ENCODE results near the gene TTC9B. TPM values are rescaled to one million over a fixed set of nuclear protein-coding genes. Genes with fewer than 3 reads are reported as not detected.
"Not testable (repeated sequence)": the region's sequence is repeated elsewhere in the genome, so short reads cannot be mapped to it uniquely, and the experiment has no call there.

The TTC9B gene
- total and polyA plus RNA-seq, 7 experiments from 2014 or later, result not detected

DNA sequence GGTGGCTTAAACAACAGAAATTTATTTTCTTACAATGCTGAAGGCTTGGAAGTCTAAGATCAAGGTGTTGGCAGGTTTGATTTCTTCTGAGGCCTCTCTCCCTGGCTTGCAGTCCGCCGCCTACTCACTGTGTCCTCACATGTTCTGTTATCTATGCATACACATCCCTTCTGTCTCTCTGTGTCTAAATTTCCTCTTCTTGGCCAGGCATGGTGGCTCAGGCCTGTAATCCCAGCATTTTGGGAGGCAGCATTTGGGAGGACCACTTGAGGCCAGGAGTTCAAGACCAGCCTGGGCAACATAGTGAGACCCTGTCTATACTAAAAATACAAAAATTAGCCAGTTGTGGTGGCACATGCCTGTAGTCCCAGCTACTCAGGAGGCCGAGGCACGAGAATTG is 46.9 kb downstream of the TTC9B start:
- H3K9me3 Mint-ChIP-seq; H3K4me3 Mint-ChIP-seq; H3K36me3 Mint-ChIP-seq; H3K36me3 ChIP-seq (ENCODE audit: control insufficient read depth in 2 of 3, insufficient read depth in 3 of 3, low read length in 3 of 3); H3K4me1 ChIP-seq (ENCODE audit: control insufficient read depth in 2 of 2, insufficient read depth in 2 of 2, low read length in 2 of 2); DNase-seq; H3K9me3 ChIP-seq (ENCODE audit: control insufficient read depth in 2 of 3, low read length in 3 of 3); H3K27me3 Mint-ChIP-seq; H3K27ac ChIP-seq (ENCODE audit: low read depth, low read length); H3K4me3 ChIP-seq (ENCODE audit: low read length); intact Hi-C loops (cut with micrococcal nuclease); POLR2A ChIA-PET; ATAC-seq; H3K4me1 Mint-ChIP-seq; H3K27ac Mint-ChIP-seq; H3K27me3 ChIP-seq (ENCODE audit: control insufficient read depth in 2 of 2, insufficient read depth in 2 of 2, low read length in 2 of 2): not testable (repeated sequence)
- CTCF ChIA-PET, result interaction anchor here (0.7 kb wide), 1 partner anchor 77 kb away, joined by 3 read pairs; no protein-coding TSS in a partner anchor

DNA sequence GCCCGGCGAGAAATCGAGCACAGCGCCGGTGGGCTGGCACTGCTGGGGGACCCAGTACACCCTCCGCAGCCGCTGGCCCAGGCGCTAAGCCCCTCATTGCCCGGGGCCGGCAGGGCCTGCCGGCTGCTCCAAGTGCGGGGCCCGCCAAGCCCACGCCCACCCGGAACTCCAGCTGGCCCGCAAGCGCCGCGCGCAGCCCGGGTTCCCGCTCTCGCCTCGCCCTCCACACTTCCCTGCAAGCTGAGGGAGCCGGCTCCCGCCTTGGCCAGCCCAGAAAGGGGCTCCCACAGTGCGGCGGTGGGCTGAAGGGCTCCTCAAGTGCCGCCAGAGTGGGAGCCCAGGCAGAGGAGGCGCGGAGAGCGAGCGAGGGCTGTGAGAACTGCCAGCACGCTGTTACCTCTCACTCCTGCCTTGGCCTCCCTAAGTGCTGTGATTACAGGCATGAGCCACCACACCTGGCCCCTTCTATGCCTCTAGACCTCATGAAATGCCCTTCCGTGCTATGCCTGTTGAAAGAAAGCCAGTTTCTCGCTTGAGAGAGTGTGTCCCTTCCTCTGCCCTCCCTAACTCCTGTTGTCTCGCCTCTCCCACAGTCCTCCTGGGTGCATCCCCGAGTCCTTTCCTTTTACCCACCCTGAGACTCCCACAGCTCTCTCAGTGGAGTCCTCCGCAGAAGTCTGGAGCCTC is 47.7 kb downstream of the TTC9B start:
- H3K27ac ChIP-seq (ENCODE audit: low read depth, low read length); H3K36me3 Mint-ChIP-seq; H3K9me3 ChIP-seq (ENCODE audit: control insufficient read depth in 2 of 3, low read length in 3 of 3); H3K4me3 Mint-ChIP-seq; intact Hi-C loops (cut with micrococcal nuclease); DNase-seq; H3K36me3 ChIP-seq (ENCODE audit: control insufficient read depth in 2 of 3, insufficient read depth in 3 of 3, low read length in 3 of 3); H3K9me3 Mint-ChIP-seq; H3K27me3 Mint-ChIP-seq; ATAC-seq; POLR2A ChIA-PET; H3K4me1 Mint-ChIP-seq; H3K4me1 ChIP-seq (ENCODE audit: control insufficient read depth in 2 of 2, insufficient read depth in 2 of 2, low read length in 2 of 2); H3K4me3 ChIP-seq (ENCODE audit: low read length); H3K27me3 ChIP-seq (ENCODE audit: control insufficient read depth in 2 of 2, insufficient read depth in 2 of 2, low read length in 2 of 2): not testable (repeated sequence)
- H3K27ac Mint-ChIP-seq, result peak overlapping the region in 1 of 9 donors; percentile 90
- CTCF ChIA-PET, result interaction anchor here (0.6 kb wide), 1 partner anchor 685 kb away, joined by 3 read pairs; no protein-coding TSS in a partner anchor

GRCh38 chr19:40169482-40170302 is 48.5 kb downstream of the TTC9B start:
- H3K4me1 ChIP-seq (ENCODE audit: control insufficient read depth in 2 of 2, insufficient read depth in 2 of 2, low read length in 2 of 2); H3K9me3 Mint-ChIP-seq; H3K36me3 ChIP-seq (ENCODE audit: control insufficient read depth in 2 of 3, insufficient read depth in 3 of 3, low read length in 3 of 3); H3K9me3 ChIP-seq (ENCODE audit: control insufficient read depth in 2 of 3, low read length in 3 of 3); H3K27ac ChIP-seq (ENCODE audit: low read depth, low read length); H3K27ac Mint-ChIP-seq; H3K36me3 Mint-ChIP-seq; DNase-seq; H3K27me3 ChIP-seq (ENCODE audit: control insufficient read depth in 2 of 2, insufficient read depth in 2 of 2, low read length in 2 of 2); H3K4me3 Mint-ChIP-seq; H3K27me3 Mint-ChIP-seq; H3K4me1 Mint-ChIP-seq; H3K4me3 ChIP-seq (ENCODE audit: low read length); intact Hi-C loops (cut with micrococcal nuclease); ATAC-seq; POLR2A ChIA-PET: not testable (repeated sequence)
- CTCF ChIA-PET, result interaction anchor here (0.6 kb wide), 1 partner anchor 686 kb away, joined by 3 read pairs; no protein-coding TSS in a partner anchor

Other genes with a start within 250 kb of the TTC9B start
- 100 to 1,000 TPM in 1 of 5 experiments, 10 to 100 TPM in 4; 48.7 to 146 (median 69.1) TPM for gene PSMC4, start 247.2 kb downstream of the TTC9B start, total RNA-seq
- 10 to 100 TPM; 73.5 to 91.1 TPM for gene PSMC4, start 247.2 kb downstream of the TTC9B start, polyA plus RNA-seq
- 10 to 100 TPM in 2 of 5 experiments, 1 to 10 TPM in 3; 4.7 to 24.8 (median 7.5) TPM for gene ZNF546, start 221.3 kb downstream of the TTC9B start, total RNA-seq
- 1 to 10 TPM; 7.0 to 7.6 TPM for gene ZNF546, start 221.3 kb downstream of the TTC9B start, polyA plus RNA-seq
- 10 to 100 TPM; 22.7 to 85.2 (median 35.2) TPM for gene ZNF780B, start 162.2 kb downstream of the TTC9B start, total RNA-seq
- 10 to 100 TPM; 12.0 to 22.9 TPM for gene ZNF780B, start 162.2 kb downstream of the TTC9B start, polyA plus RNA-seq
- gene ZNF780A, start 127.4 kb downstream of the TTC9B start, total RNA-seq, result 10 to 100 TPM; 13.9 to 49.5 (median 22.1) TPM
- gene ZNF780A, start 127.4 kb downstream of the TTC9B start, polyA plus RNA-seq, result 10 to 100 TPM; 18.4 to 21.2 TPM
- 10 to 100 TPM; 22.3 to 31.5 (median 27.0) TPM for gene MAP3K10, start 27.0 kb downstream of the TTC9B start, total RNA-seq
- gene MAP3K10, start 27.0 kb downstream of the TTC9B start, polyA plus RNA-seq, result under 1 TPM; 0.09 to 0.52 TPM
- gene CCNP, start 8.3 kb upstream of the TTC9B start, total RNA-seq, result 1 to 10 TPM in 4 of 5 experiments, under 1 TPM in 1; 0.29 to 2.5 (median 1.5) TPM
- not detected for gene CCNP, start 8.3 kb upstream of the TTC9B start, polyA plus RNA-seq
- gene AKT2, start 67.0 kb upstream of the TTC9B start, total RNA-seq, result 100 to 1,000 TPM; 149 to 220 (median 183) TPM
- gene AKT2, start 67.0 kb upstream of the TTC9B start, polyA plus RNA-seq, result 10 to 100 TPM; 22.5 to 38.4 TPM
- 10 to 100 TPM; 12.6 to 20.3 (median 15.8) TPM for gene C19orf47, start 130.0 kb upstream of the TTC9B start, total RNA-seq
- gene C19orf47, start 130.0 kb upstream of the TTC9B start, polyA plus RNA-seq, result 10 to 100 TPM in 1 of 2 donors, 1 to 10 TPM in 1; 9.1 to 13.2 TPM
- 100 to 1,000 TPM in 3 of 5 experiments, 10 to 100 TPM in 2; 75.4 to 137 (median 114) TPM for gene PLD3, start 130.3 kb upstream of the TTC9B start, total RNA-seq
- gene PLD3, start 130.3 kb upstream of the TTC9B start, polyA plus RNA-seq, result 10 to 100 TPM; 60.1 to 82.1 TPM
- under 1 TPM in 2 of 5 experiments, not detected in 3; 0.12 to 0.24 TPM for gene HIPK4, start 171.8 kb upstream of the TTC9B start, total RNA-seq
- gene HIPK4, start 171.8 kb upstream of the TTC9B start, polyA plus RNA-seq, result not detected
- gene PRX, start 195.0 kb upstream of the TTC9B start, total RNA-seq, result 1 to 10 TPM in 4 of 5 experiments, under 1 TPM in 1; 0.85 to 4.0 (median 2.6) TPM
- under 1 TPM; 0.14 to 0.60 TPM for gene PRX, start 195.0 kb upstream of the TTC9B start, polyA plus RNA-seq
- gene SERTAD1, start 207.6 kb upstream of the TTC9B start, total RNA-seq, result 10 to 100 TPM in 4 of 5 experiments, 1 to 10 TPM in 1; 8.1 to 30.9 (median 13.5) TPM
- 1 to 10 TPM; 3.3 to 6.9 TPM for gene SERTAD1, start 207.6 kb upstream of the TTC9B start, polyA plus RNA-seq
- gene SERTAD3, start 226.0 kb upstream of the TTC9B start, total RNA-seq, result 10 to 100 TPM; 15.2 to 44.1 (median 17.8) TPM
- 1 to 10 TPM; 2.7 to 4.4 TPM for gene SERTAD3, start 226.0 kb upstream of the TTC9B start, polyA plus RNA-seq
- gene BLVRB, start 247.4 kb upstream of the TTC9B start, total RNA-seq, result 10 to 100 TPM; 11.0 to 42.2 (median 13.3) TPM
- 10 to 100 TPM; 27.6 TPM for gene BLVRB, start 247.4 kb upstream of the TTC9B start, polyA plus RNA-seq
- 1 to 10 TPM in 1 of 5 experiments, under 1 TPM in 4; 0.27 to 1.5 (median 0.80) TPM for gene SPTBN4, start 248.6 kb upstream of the TTC9B start, total RNA-seq
- gene SPTBN4, start 248.6 kb upstream of the TTC9B start, polyA plus RNA-seq, result under 1 TPM in 1 of 2 donors, not detected in 1; 0.20 TPM